Measurements from ENCODE around the gene SLC16A13.
"Not testable (repeated sequence)": the region's sequence is repeated elsewhere in the genome, so short reads cannot be mapped to it uniquely, and the experiment has no call there.

Gene SLC16A13

DNA sequence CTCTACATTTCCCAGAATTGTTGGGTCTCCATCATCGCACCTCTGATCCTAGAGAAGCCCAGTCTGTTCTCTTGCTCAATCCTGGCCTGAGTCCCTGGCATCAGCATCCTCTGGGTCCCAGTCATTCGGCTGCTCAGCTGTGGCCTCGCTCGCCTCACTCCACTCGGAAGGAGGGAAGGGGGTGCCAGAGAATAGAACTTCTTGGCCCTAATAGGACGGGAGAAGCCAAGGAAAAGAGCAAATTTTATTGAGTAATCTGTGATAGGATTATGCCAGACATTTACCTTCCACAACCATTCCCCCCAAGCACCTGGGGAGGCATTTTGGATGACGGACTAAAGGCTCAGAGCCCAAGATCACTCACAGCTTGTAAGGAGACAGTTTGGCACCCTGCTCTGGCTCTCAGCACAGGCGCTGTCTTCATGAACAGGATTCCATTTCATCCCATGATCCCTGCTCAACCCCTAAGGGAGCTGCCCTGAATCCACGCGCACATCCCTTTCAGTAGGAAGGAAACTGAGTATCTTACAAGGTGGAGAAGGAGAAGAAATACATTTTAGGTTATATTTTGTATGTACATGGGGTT is 44.7 kb downstream of the SLC16A13 start:
- no peaks in the 10 kb centered on the region for H3K4me1 ChIP-seq (ENCODE audit: insufficient read depth, low read length)
- H3K9ac ChIP-seq (ENCODE audit: low read depth, low read length): no peak overlapping the region
- no peaks in the 10 kb centered on the region for H3K36me3 ChIP-seq (ENCODE audit: insufficient read depth, low read length)
- no peaks in the 10 kb centered on the region for H3K9me3 ChIP-seq (ENCODE audit: control insufficient read depth, insufficient read depth, low read length)

DNA sequence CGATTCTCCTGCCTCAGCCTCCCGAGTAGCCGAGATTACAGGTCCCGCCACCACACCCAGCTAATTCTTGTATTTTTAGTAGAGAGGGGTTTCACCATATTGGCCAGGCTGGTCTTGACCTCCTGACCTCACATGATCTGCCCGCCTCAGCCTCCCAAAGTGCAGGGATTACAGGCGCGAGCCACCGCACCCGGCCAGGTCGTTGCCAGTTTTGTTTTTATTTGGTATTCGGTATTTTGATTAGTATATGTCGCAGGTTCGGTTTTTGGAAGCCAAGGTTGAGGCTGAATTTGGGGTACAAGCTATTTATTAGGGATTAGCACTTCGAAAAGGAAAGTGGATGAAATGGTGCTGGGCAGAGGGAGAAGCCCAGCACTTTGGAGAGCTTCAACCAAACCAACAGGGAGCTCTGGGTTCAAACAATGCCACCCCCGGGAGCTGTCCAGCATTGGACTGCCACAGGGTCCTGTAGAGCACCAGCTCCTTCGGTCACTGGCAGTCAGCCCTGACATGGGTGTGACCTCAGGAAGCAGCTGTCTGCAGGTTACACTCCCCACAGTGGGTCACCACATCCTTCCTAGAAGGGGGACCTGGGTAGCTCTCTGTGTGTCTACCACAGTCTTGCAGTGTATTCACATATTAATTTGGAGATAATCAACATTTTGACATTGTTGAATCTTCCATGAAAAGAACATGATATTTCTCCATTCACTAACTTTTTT is 45.7 kb downstream of the SLC16A13 start:
- no peaks in the 10 kb centered on the region for H3K36me3 ChIP-seq (ENCODE audit: insufficient read depth, low read length)
- H3K4me1 ChIP-seq (ENCODE audit: insufficient read depth, low read length): no peaks in the 10 kb centered on the region
- no peak overlapping the region for H3K9ac ChIP-seq (ENCODE audit: low read depth, low read length)
- no peaks in the 10 kb centered on the region for H3K9me3 ChIP-seq (ENCODE audit: control insufficient read depth, insufficient read depth, low read length)

DNA sequence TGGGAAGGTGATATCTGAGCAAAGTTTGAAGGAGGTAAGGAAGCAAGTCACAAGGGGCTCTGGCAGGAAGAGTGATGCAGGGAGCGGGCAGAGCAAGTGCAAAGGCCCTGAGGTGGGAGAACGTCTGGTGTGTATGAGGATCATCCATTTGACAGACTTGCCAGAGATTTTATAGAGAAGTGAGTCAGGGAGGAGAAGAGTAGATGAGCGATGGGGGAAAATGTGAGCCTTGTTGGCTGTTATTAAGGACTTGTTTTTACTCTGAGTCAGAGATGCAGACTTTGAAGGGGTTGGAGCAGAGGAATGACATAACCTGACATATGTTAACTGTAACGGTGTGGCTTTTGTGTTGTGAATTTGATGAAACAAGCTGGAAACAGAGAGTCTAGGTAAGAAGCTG is 47.8 kb downstream of the SLC16A13 start:
- Histone ChIP-seq H3K36me3 (ENCODE audit: insufficient read depth, low read length) (no peaks in the 10 kb centered on the region), H3K9me3 (ENCODE audit: control insufficient read depth, insufficient read depth, low read length) (no peaks in the 10 kb centered on the region), H3K9ac (ENCODE audit: low read depth, low read length) (no peak overlapping the region), H3K4me1 (ENCODE audit: insufficient read depth, low read length) (no peaks in the 10 kb centered on the region)

DNA sequence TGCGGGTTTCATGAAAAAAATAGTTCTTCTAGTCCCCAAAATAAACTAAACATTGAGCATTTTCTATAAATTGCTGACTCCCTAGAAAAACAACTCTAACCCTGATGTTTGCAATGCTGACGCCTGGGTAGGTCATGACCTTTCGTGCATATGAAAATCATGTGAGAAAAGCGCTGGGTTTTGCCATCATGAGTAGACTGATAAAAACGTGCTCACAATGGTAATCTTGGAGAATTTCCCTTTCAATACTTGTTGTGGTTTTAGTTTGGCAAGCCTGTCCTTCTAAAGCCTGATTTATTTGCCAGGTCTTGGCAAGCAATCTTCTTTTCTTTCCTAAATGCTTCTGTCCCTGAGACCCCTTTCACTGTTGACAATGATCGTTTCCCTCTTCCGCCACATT is 48.3 kb downstream of the SLC16A13 start:
- Histone ChIP-seq H3K36me3 (ENCODE audit: insufficient read depth, low read length) (no peaks in the 10 kb centered on the region), H3K9me3 (ENCODE audit: control insufficient read depth, insufficient read depth, low read length) (no peaks in the 10 kb centered on the region), H3K9ac (ENCODE audit: low read depth, low read length) (no peak overlapping the region), H3K4me1 (ENCODE audit: insufficient read depth, low read length) (no peaks in the 10 kb centered on the region)

DNA sequence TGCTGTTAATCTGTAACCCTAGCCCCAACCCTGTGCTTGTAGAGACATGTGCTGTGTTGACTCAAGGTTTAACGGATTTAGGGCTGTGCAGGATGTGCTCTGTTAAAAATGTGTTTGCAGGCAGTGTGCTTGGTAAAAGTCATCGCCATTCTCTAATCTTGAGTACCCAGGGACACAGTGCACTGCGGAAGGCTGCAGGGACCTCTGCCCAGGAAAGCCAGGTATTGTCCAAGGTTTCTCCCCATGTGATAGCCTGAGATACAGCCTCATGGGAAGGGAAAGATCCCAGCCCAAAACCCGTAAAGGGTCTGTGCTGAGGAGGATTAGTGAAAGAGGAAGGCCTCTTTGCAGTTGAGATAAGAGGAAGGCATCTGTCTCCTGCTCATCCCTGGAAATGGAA is 52.6 kb downstream of the SLC16A13 start:
- not testable (repeated sequence) for H3K9ac ChIP-seq (ENCODE audit: low read depth, low read length); H3K36me3 ChIP-seq (ENCODE audit: insufficient read depth, low read length); H3K4me1 ChIP-seq (ENCODE audit: insufficient read depth, low read length); H3K9me3 ChIP-seq (ENCODE audit: control insufficient read depth, insufficient read depth, low read length)

DNA sequence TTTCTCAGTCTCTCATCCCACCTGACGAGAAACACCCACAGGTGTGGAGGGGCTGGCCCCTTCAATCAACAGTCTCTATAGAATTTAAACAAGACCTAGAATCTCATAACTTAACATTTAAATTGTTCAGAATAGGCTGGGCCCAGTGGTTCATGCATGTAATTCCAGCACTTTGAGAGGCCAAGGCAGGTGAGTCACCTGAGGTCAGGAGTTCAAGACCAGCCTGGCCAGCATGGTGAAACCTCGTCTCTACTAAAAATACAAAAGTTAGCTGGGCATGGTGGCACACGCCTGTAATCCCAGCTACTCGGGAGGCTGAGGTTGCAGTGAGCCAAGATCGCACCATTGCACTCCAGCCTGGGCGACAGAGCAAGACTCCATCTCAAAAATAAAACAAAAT is 53.8 kb downstream of the SLC16A13 start:
- not testable (repeated sequence) for H3K9ac ChIP-seq (ENCODE audit: low read depth, low read length); H3K36me3 ChIP-seq (ENCODE audit: insufficient read depth, low read length); H3K9me3 ChIP-seq (ENCODE audit: control insufficient read depth, insufficient read depth, low read length); H3K4me1 ChIP-seq (ENCODE audit: insufficient read depth, low read length)

All from ES-I3 (cell line).